GM12878 (cell line): ENCODE results near the gene PEX1. TPM values are rescaled to one million over a fixed set of nuclear protein-coding genes. Genes with fewer than 3 reads are reported as not detected.
"Not testable (repeated sequence)": the region's sequence is repeated elsewhere in the genome, so short reads cannot be mapped to it uniquely, and the experiment has no call there.

ENCODE experiments used
- ATAC-seq: fragments of 200-7000 bp; cut with Tn5 transposase; 3 replicates; pipeline ENCODE4 v1.9.1; 2020; ENCODE audit warnings: mild to moderate bottlenecking, moderate library complexity
- BruUV-seq: library from RNA; stranded (reverse); fragments of 400-500 nt; replicated peaks from 2 replicates; lab custom pipeline; 2021; lab: Mats Ljungman, UMichigan
- CTCF ChIA-PET: fragments of 300-600 bp; sonication (Branson Sonifier 250); formaldehyde crosslinking; extraction: SDS; loops from one replicate; lab custom pipeline; 2021; ENCODE audit warnings: inconsistent platforms; lab: Yijun Ruan, JAX
- POLR2A ChIA-PET: fragments of 350-600 bp; formaldehyde crosslinking; extraction: SDS; loops from one replicate; lab custom pipeline; 2021; ENCODE audit warnings: inconsistent platforms; lab: Charles Lee
- RAD21 ChIA-PET: fragments of 300-600 bp; sonication (Branson Sonifier 250); formaldehyde crosslinking; loops from one replicate; lab custom pipeline; 2023; ENCODE audit warnings: antibody characterized with exemption; ENCODE audit not compliant: unreplicated experiment; lab: Charles Lee
- SMC1A ChIA-PET: fragments of 300-600 bp; sonication (Branson Sonifier 250); formaldehyde crosslinking; loops from one replicate; lab custom pipeline; 2023; ENCODE audit not compliant: unreplicated experiment, uncharacterized antibody; lab: Charles Lee
- DNase-seq: peaks from one replicate; pipeline ENCODE4 v3.0.0-alpha.2; 2011; ENCODE audit warnings: low read depth, low spot score
- FAIRE-seq: peaks from 3 replicates; lab custom pipeline; 2011; peaks lifted over from hg19 to GRCh38; lab: Jason Lieb, UNC
- H2AFZ ChIP-seq: 2 replicates; pipeline ENCODE4 v1.6.0; 2011; ENCODE audit warnings: low read depth, low read length, control low read depth; ENCODE audit not compliant: control insufficient read depth
- H3K27ac ChIP-seq: 2 replicates; pipeline ENCODE4 v1.5.1; 2011; ENCODE audit warnings: control low read depth; ENCODE audit not compliant: control insufficient read depth, insufficient read depth
- H3K27me3 ChIP-seq, 2 experiments: replicated peaks in 1 of 2; 2 replicates each; pipeline versions ENCODE4 v1.6.0 to v1.6.1; 2011; ENCODE audit warnings: low read length in 1 of 2; ENCODE audit not compliant: control insufficient read depth in 2 of 2, insufficient read depth in 2 of 2
- H3K36me3 ChIP-seq, 2 experiments: 2 replicates each; pipeline ENCODE4 v1.5.1; 2011; ENCODE audit warnings: low read length in 1 of 2; ENCODE audit not compliant: control insufficient read depth in 2 of 2, insufficient read depth in 2 of 2
- H3K4me1 ChIP-seq: 2 replicates; pipeline ENCODE4 v1.6.1; 2011; ENCODE audit warnings: mild to moderate bottlenecking, low read length, moderate library complexity, mixed read lengths; ENCODE audit not compliant: control insufficient read depth, insufficient read depth
- H3K4me2 ChIP-seq: 2 replicates; pipeline ENCODE4 v1.6.0; 2011; ENCODE audit warnings: control low read depth; ENCODE audit not compliant: control insufficient read depth, insufficient read depth
- H3K4me3 ChIP-seq: fragments of 200-600 bp; sonication (generic); 2 replicates; pipeline ENCODE4 v1.5.1; 2016
- H3K79me2 ChIP-seq: 2 replicates; pipeline ENCODE4 v1.6.0; 2011; ENCODE audit warnings: low read length; ENCODE audit not compliant: control insufficient read depth, insufficient read depth
- H3K9ac ChIP-seq: 2 replicates; pipeline ENCODE4 v1.8.0; 2011; ENCODE audit warnings: low read length, control low read depth, mixed read lengths; ENCODE audit not compliant: control insufficient read depth, insufficient read depth
- H3K9me3 ChIP-seq: replicated peaks from 3 replicates; pipeline ENCODE4 v1.5.1; 2011; ENCODE audit warnings: mild to moderate bottlenecking, low read length; ENCODE audit not compliant: control insufficient read depth, insufficient read depth
- H4K20me1 ChIP-seq: 2 replicates; pipeline ENCODE4 v1.6.0; 2011; ENCODE audit not compliant: control insufficient read depth, insufficient read depth
- BACH1 ChIP-seq: fragments of 450-650 bp; IDR thresholded peaks from 2 replicates; pipeline ENCODE4 v1.6.1; 2017; ENCODE audit warnings: mild to moderate bottlenecking, borderline replicate concordance
- MEF2A ChIP-seq: IDR thresholded peaks from 2 replicates; pipeline ENCODE4 v1.6.1; 2011; ENCODE audit warnings: low read depth, mild to moderate bottlenecking, low read length, moderate library complexity; ENCODE audit not compliant: insufficient read depth
- NFIC ChIP-seq: IDR thresholded peaks from 2 replicates; pipeline ENCODE4 v1.6.1; 2012; ENCODE audit warnings: low read depth, mild to moderate bottlenecking, inconsistent platforms, low read length, moderate library complexity
- NFXL1 ChIP-seq: fragments of 450-650 bp; IDR thresholded peaks from 2 replicates; pipeline ENCODE4 v1.6.1; 2017; ENCODE audit warnings: antibody characterized with exemption, mild to moderate bottlenecking, borderline replicate concordance
- PAX5 ChIP-seq: IDR thresholded peaks from 2 replicates; pipeline ENCODE4 v1.6.1; 2011; ENCODE audit warnings: low read depth, low read length, borderline replicate concordance
- PML ChIP-seq: IDR thresholded peaks from 2 replicates; pipeline ENCODE4 v1.6.1; 2012; ENCODE audit warnings: low read length, inconsistent platforms
- RBBP5 ChIP-seq: fragments of 200-600 bp; sonication (generic); conservative IDR thresholded peaks from 2 replicates; pipeline ENCODE4 v1.6.1; 2016
- SMAD5 ChIP-seq: IDR thresholded peaks from 2 replicates; pipeline ENCODE4 v1.6.1; 2016; ENCODE audit warnings: antibody characterized with exemption, low read depth
- ZBED1 ChIP-seq: IDR thresholded peaks from 2 replicates; pipeline ENCODE4 v1.6.1; 2016; ENCODE audit warnings: borderline replicate concordance
- WGBS: methylation state at CpG from one replicate; pipeline ENCODE4 v1.1.6; 2016; ENCODE audit warnings: low lambda C conversion rate; ENCODE audit not compliant: insufficient replicate concordance, insufficient coverage; ENCODE audit errors: missing lambda C conversion rate; 5-methylcytosine and 5-hydroxymethylcytosine counted together
- in situ Hi-C: fragments of 300-500 bp; cut with MboI; formaldehyde crosslinking; loops from 9 replicates; pipeline ENCODE4 v1.14.3; 2018; ENCODE audit warnings: mixed read lengths
- intact Hi-C: fragments of 100-400 bp; cut with micrococcal nuclease; formaldehyde crosslinking; loops from one replicate; pipeline ENCODE4 v1.14.2; 2022; ENCODE audit not compliant: unreplicated experiment
- polyA plus RNA-seq, 11 experiments: library from polyadenylated mRNA; depleted of rRNA in 4 of 11; unstranded in 6 of 11; stranded (reverse) in 5 of 11; fragments of >200 nt; fragmentation: Nextera tagmentation in 4 of 11; fragmentation: Illumina TruSeq in 1 of 11; extraction: Ambion mirVana in 4 of 11; extraction: Trizol in 1 of 11; gene quantifications; 1 replicate in 1 of 11; 2 replicates in 10 of 11; pipeline versions ENCODE4 v1.2.1 to v1.2.3, GENCODE V29; 2011 to 2016; ENCODE audit warnings: inconsistent platforms in 2 of 11, missing spikeins in 2 of 11, low read depth in 1 of 11
- total RNA-seq, 4 experiments: library from RNA; depleted of rRNA in 3 of 4; stranded (reverse); fragments of >200 nt in 3 of 4; fragmentation: Illumina TruSeq in 1 of 4; extraction: Trizol in 1 of 4; gene quantifications; 2 replicates each; pipeline versions ENCODE4 v1.2.1 to v1.2.3, GENCODE V29; 2013 to 2021
- TF ChIP-seq, protein P1 (sequence below): fragments of 450-650 bp; IDR thresholded peaks from 2 replicates; pipeline ENCODE4 v1.6.1; 2018; ENCODE audit warnings: mild to moderate bottlenecking, low read depth, moderate library complexity; ENCODE audit not compliant: partially characterized antibody
- TF ChIP-seq, protein P2 (sequence below): fragments of 450-650 bp; IDR thresholded peaks from 2 replicates; pipeline ENCODE4 v1.6.1; 2018; ENCODE audit warnings: borderline replicate concordance, mild to moderate bottlenecking; ENCODE audit not compliant: partially characterized antibody

Gene PEX1
- total and polyA plus RNA-seq, 10 of the 15 experiments (the other 5 are each of a cell fraction or from before 2014, with no cell fraction given): 6.7 to 22.9 (median 15.4) TPM

DNA sequence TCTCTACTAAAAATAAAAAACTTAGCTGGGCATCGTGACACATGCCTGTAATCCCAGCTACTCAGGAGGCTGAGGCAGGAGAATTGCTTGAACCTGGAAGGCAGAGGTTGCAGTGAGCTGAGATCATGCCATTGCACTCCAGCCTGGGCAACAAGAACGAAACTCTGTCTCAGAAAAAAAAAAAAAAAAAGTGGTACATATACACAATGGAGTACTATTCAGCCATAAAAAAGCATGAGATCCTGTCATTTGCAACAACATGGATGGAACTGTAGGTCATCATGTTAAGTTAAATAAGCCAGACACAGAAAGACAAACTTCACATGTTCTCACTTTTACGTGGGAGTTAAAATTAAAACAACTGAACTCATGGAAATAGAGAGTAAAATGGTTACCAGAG, 15.2 kb upstream of the PEX1 start:
- 73% methylated on average over 3 of the region's 3 CpGs for WGBS
- H3K9ac ChIP-seq, DNase-seq, H4K20me1 ChIP-seq, H3K4me2 ChIP-seq, ATAC-seq, H3K9me3 ChIP-seq, in situ Hi-C loops, SMC1A ChIA-PET, RAD21 ChIA-PET, H3K27me3 ChIP-seq, FAIRE-seq, BruUV-seq, H3K27ac ChIP-seq, H3K4me1 ChIP-seq, H3K79me2 ChIP-seq, CTCF ChIA-PET, H2AFZ ChIP-seq, intact Hi-C loops, H3K4me3 ChIP-seq, H3K36me3 ChIP-seq: not testable (repeated sequence)
- POLR2A ChIA-PET: interaction anchor here (0.7 kb wide), 1 partner anchor 34 kb away, joined by 3 read pairs; no protein-coding TSS in a partner anchor

DNA sequence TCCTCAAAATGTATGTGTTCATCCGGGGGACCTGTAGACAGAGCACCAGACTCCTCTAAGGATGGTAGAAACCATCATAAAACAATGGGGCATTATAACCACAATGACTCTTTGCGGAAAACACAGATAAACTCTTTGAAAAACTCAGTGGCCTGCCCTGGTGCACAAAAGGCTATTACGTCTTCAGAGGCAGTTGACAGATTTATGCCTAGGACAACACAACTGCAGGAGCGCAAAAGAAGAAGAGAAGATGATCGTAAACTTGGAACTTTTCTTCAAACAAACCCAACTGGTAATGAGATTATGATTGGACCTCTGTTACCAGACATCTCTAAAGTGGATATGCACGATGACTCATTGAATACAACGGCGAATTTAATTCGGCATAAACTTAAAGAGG, 6.3 kb upstream of the PEX1 start:
- Histone ChIP-seq H3K79me2 (peaks cover under 1% of the 10 kb centered on the region), H3K9me3 (no peaks in the 10 kb centered on the region), H3K27me3 (no peaks in the 10 kb centered on the region), H2AFZ (no peak overlapping the region), H3K4me1 (no peaks in the 10 kb centered on the region), H4K20me1 (no peaks in the 10 kb centered on the region), H3K36me3 (peaks cover 2 to 27% of the 10 kb centered on the region in 2 experiments; a peak in 3 of 4 replicates), H3K4me2 (no peak overlapping the region), H3K4me3 (no peak overlapping the region), H3K9ac (no peak overlapping the region), H3K27ac (no peak overlapping the region)
- ATAC-seq (no peak), DNase-seq (no peak), FAIRE-seq (no peak)
- ChIA-PET CTCF (no interaction called here), SMC1A (no interaction called here), RAD21 (no interaction called here), POLR2A (no interaction called here)
- WGBS: 99% methylated on average over 9 of the region's 9 CpGs
- in situ Hi-C loops (no loop called here), intact Hi-C loops (no loop called here)
- BruUV-seq: no TSS peak
- TF ChIP-seq, protein P1, sequence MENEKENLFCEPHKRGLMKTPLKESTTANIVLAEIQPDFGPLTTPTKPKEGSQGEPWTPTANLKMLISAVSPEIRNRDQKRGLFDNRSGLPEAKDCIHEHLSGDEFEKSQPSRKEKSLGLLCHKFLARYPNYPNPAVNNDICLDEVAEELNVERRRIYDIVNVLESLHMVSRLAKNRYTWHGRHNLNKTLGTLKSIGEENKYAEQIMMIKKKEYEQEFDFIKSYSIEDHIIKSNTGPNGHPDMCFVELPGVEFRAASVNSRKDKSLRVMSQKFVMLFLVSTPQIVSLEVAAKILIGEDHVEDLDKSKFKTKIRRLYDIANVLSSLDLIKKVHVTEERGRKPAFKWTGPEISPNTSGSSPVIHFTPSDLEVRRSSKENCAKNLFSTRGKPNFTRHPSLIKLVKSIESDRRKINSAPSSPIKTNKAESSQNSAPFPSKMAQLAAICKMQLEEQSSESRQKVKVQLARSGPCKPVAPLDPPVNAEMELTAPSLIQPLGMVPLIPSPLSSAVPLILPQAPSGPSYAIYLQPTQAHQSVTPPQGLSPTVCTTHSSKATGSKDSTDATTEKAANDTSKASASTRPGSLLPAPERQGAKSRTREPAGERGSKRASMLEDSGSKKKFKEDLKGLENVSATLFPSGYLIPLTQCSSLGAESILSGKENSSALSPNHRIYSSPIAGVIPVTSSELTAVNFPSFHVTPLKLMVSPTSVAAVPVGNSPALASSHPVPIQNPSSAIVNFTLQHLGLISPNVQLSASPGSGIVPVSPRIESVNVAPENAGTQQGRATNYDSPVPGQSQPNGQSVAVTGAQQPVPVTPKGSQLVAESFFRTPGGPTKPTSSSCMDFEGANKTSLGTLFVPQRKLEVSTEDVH: no peak
- TF ChIP-seq RBBP5 (no peak), MEF2A (no peak), NFIC (no peak), BACH1 (no peak), PAX5 (no peak), NFXL1 (no peak), PML (no peak), SMAD5 (no peak), ZBED1 (no peak)
- TF ChIP-seq, protein P2, sequence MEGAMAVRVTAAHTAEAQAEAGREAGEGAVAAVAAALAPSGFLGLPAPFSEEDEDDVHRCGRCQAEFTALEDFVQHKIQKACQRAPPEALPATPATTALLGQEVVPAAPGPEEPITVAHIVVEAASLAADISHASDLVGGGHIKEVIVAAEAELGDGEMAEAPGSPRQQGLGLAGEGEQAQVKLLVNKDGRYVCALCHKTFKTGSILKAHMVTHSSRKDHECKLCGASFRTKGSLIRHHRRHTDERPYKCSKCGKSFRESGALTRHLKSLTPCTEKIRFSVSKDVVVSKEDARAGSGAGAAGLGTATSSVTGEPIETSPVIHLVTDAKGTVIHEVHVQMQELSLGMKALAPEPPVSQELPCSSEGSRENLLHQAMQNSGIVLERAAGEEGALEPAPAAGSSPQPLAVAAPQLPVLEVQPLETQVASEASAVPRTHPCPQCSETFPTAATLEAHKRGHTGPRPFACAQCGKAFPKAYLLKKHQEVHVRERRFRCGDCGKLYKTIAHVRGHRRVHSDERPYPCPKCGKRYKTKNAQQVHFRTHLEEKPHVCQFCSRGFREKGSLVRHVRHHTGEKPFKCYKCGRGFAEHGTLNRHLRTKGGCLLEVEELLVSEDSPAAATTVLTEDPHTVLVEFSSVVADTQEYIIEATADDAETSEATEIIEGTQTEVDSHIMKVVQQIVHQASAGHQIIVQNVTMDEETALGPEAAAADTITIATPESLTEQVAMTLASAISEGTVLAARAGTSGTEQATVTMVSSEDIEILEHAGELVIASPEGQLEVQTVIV: no peak
